Esophagus muscularis mucosa (tissue), 4 donors: Measurements from ENCODE around the gene CLSTN1.

Experiments
- EP300 ChIP-seq: sonication (generic); formaldehyde crosslinking; IDR thresholded peaks from one replicate; pipeline ENCODE4 v1.6.1; 2017; ENCODE audit warnings: antibody characterized with exemption
- POLR2A ChIP-seq: fragments of 450-650 bp; IDR thresholded peaks from one replicate; pipeline ENCODE4 v1.6.1; 2017; ENCODE audit warnings: antibody characterized with exemption, moderate library complexity, mild to moderate bottlenecking, low read depth
- POLR2AphosphoS5 ChIP-seq, 2 donors: sonication (generic); formaldehyde crosslinking; IDR thresholded peaks; one replicate each; pipeline ENCODE4 v1.6.1; 2017; ENCODE audit warnings: antibody characterized with exemption in 2 of 2
- TF ChIP-seq, protein P1 (sequence below), 3 experiments: fragments of 200-600 bp in 2 of 3; fragments of 450-650 bp in 1 of 3; sonication (generic) in 2 of 3; IDR thresholded peaks; one replicate each; pipeline ENCODE4 v1.5.1; 2017 to 2019; ENCODE audit warnings: antibody characterized with exemption in 3 of 3, mild to moderate bottlenecking in 2 of 3, moderate library complexity in 1 of 3

- TF ChIP-seq POLR2AphosphoS5 (IDR thresholded peaks at IDR 0.05) (no peak), POLR2A (no peak), EP300 (no peak)
- TF ChIP-seq, protein P1, sequence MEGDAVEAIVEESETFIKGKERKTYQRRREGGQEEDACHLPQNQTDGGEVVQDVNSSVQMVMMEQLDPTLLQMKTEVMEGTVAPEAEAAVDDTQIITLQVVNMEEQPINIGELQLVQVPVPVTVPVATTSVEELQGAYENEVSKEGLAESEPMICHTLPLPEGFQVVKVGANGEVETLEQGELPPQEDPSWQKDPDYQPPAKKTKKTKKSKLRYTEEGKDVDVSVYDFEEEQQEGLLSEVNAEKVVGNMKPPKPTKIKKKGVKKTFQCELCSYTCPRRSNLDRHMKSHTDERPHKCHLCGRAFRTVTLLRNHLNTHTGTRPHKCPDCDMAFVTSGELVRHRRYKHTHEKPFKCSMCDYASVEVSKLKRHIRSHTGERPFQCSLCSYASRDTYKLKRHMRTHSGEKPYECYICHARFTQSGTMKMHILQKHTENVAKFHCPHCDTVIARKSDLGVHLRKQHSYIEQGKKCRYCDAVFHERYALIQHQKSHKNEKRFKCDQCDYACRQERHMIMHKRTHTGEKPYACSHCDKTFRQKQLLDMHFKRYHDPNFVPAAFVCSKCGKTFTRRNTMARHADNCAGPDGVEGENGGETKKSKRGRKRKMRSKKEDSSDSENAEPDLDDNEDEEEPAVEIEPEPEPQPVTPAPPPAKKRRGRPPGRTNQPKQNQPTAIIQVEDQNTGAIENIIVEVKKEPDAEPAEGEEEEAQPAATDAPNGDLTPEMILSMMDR (IDR thresholded peaks at IDR 0.05) = no peak
Measured at GRCh38 chr1:9835758-9836631, 12.2 kb upstream of the CLSTN1 start.
